OCI-LY1 (cell line): Measurements from ENCODE around the gene DYNLT2.
A peak's percentile ranks its signal among the peaks of the same experiment; 100 is the strongest.

ENCODE experiments used
- H2AFZ ChIP-seq: fragments of 200-600 bp; sonication (generic), shearing (Covaris generic); 2 replicates; pipeline ENCODE4 v1.6.0; 2014; ENCODE audit warnings: antibody characterized with exemption, mild to moderate bottlenecking, low read length
- H3F3A ChIP-seq: fragments of 200-600 bp; sonication (generic), shearing (Covaris generic); 2 replicates; pipeline ENCODE4 v1.6.0; 2014; ENCODE audit warnings: mild to moderate bottlenecking, antibody characterized with exemption, low read length, moderate library complexity; ENCODE audit not compliant: insufficient read depth
- H3K27ac ChIP-seq: fragments of 200-600 bp; sonication (generic); 2 replicates; pipeline ENCODE4 v1.5.1; 2014; ENCODE audit warnings: low read length, mixed run types, mild to moderate bottlenecking, low read depth; ENCODE audit not compliant: poor library complexity, severe bottlenecking
- H3K27me3 ChIP-seq: fragments of 200-600 bp; sonication (generic); 2 replicates; pipeline ENCODE4 v1.6.0; 2014; ENCODE audit warnings: antibody characterized with exemption, mild to moderate bottlenecking, low read length, moderate library complexity; ENCODE audit not compliant: insufficient read depth
- H3K36me3 ChIP-seq: fragments of 200-600 bp; sonication (generic); 2 replicates; pipeline ENCODE4 v1.6.1; 2014; ENCODE audit warnings: mild to moderate bottlenecking, antibody characterized with exemption, low read length, moderate library complexity, mixed read lengths; ENCODE audit not compliant: insufficient read depth
- H3K4me1 ChIP-seq: fragments of 200-600 bp; sonication (generic); 2 replicates; pipeline ENCODE4 v1.5.1; 2014; ENCODE audit warnings: mild to moderate bottlenecking, low read length, moderate library complexity; ENCODE audit not compliant: insufficient read depth, severe bottlenecking
- H3K4me2 ChIP-seq: fragments of 200-600 bp; sonication (generic), shearing (Covaris generic); 2 replicates; pipeline ENCODE4 v1.6.1; 2014; ENCODE audit warnings: low read length
- H3K4me3 ChIP-seq: fragments of 200-600 bp; sonication (generic); 2 replicates; pipeline ENCODE4 v1.5.1; 2014; ENCODE audit warnings: low read length, low read depth, mild to moderate bottlenecking, mixed read lengths; ENCODE audit not compliant: poor library complexity, severe bottlenecking
- H3K79me2 ChIP-seq: fragments of 200-600 bp; shearing (Covaris generic); 2 replicates; pipeline ENCODE4 v1.6.1; 2016; ENCODE audit warnings: mixed run types, low read length, mixed read lengths; ENCODE audit not compliant: insufficient read depth
- H3K9ac ChIP-seq: fragments of 200-600 bp; sonication (generic), shearing (Covaris generic); 2 replicates; pipeline ENCODE4 v1.6.1; 2014; ENCODE audit warnings: mild to moderate bottlenecking, low read length, mixed read lengths
- H3K9me2 ChIP-seq: fragments of 200-600 bp; sonication (generic), shearing (Covaris generic); 2 replicates; pipeline ENCODE4 v1.6.1; 2014; ENCODE audit warnings: low read depth, mild to moderate bottlenecking, low read length, mixed read lengths
- H3K9me3 ChIP-seq: fragments of 200-600 bp; shearing (Covaris generic); 2 replicates; pipeline ENCODE4 v1.6.1; 2014; ENCODE audit warnings: low read length, mixed read lengths
- H4K20me1 ChIP-seq: fragments of 200-600 bp; sonication (generic), shearing (Covaris generic); 2 replicates; pipeline ENCODE4 v1.6.0; 2016; ENCODE audit warnings: mild to moderate bottlenecking, low read length; ENCODE audit not compliant: insufficient read depth
- EZH2 ChIP-seq: fragments of 200-600 bp; sonication (generic), shearing (Covaris generic); IDR thresholded peaks from 2 replicates; pipeline ENCODE4 v1.8.0; 2017; ENCODE audit warnings: borderline replicate concordance, mixed run types, mild to moderate bottlenecking, antibody characterized with exemption, low read length, moderate library complexity, mixed read lengths
- TF ChIP-seq, protein P1 (sequence below): fragments of 200-600 bp; sonication (generic), shearing (Covaris generic); IDR thresholded peaks from 2 replicates; pipeline ENCODE4 v1.5.1; 2017; ENCODE audit warnings: mild to moderate bottlenecking, antibody characterized with exemption, low read length, moderate library complexity, mixed read lengths

The DYNLT2 gene, protein sequence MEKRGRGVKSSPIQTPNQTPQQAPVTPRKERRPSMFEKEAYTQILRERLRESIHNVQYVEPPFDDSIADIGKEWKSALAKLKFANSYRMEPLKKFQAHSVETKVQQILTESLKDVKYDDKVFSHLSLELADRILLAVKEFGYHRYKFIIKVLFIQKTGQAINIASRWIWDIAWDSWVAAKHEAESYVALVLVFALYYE

DNA sequence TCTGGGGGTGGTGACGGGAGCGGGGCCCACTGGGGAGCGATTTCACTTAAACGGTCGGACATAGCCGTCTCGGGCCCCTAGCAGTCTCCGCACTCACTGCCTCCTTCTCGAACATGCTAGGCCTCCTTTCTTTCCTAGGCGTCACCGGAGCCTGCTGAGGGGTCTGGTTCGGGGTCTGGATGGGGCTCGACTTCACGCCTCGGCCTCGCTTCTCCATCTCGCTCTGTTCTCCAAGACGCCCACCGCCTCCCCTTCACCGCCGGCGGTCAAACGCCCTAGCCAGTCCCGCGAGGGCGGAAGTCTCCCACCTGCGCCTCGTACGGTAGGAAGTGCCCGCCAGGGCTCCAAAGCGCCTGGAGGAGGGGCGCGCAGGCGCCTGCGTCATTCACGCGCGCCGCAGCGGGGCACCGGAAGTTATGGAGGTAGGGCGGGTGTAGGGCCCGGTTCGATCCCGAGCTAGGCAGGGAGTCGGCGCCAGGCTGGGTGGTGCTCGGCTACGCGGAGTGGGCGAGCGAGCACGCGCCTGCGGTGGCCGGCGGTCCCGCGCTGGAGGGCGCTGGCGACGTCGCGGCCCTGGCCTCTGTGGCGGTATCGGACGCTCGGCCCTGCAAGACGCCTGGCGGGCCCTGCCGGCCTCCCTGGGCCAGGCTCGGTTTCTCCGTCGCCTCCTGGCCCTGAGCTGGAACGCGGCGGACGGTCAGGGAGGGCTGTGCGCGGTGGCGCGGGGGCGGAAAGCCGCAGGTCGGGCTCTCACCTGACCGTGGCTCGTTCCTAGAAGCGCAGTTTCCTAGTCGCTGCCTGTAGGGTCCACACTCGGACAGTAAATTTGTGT, at the start of gene DYNLT2, which contains the start of gene ERMARD:
DYNLT2 (minus strand) TSS at position 331 of the 832 bp plus-strand sequence; CDS start at position 217, 114 bp downstream.
ERMARD (plus strand) TSS at position 381 of the 832 bp plus-strand sequence; CDS start at position 417, 36 bp downstream.
- Histone ChIP-seq H3K4me1 (peaks cover 26% of the 10 kb centered on the region), H3K27ac (peak within 1 kb of the TSS; percentile 60), H3K27me3 (no peaks in the 10 kb centered on the region), H3K9me3 (peaks cover 8% of the 10 kb centered on the region; the same call in 1 of the 2 replicates), H3K4me2 (peak within 1 kb of the TSS; percentile 97), H3K36me3 (peaks cover 10% of the 10 kb centered on the region), H4K20me1 (no peaks in the 10 kb centered on the region), H3K9ac (peak within 1 kb of the TSS; percentile 85), H2AFZ (no peak within 1 kb of the TSS), H3K4me3 (peak within 1 kb of the TSS; percentile 78), H3K9me2 (no peaks in the 10 kb centered on the region), H3K79me2 (peaks cover 9% of the 10 kb centered on the region), H3F3A (no peaks in the 10 kb centered on the region)
- TF ChIP-seq, protein P1, sequence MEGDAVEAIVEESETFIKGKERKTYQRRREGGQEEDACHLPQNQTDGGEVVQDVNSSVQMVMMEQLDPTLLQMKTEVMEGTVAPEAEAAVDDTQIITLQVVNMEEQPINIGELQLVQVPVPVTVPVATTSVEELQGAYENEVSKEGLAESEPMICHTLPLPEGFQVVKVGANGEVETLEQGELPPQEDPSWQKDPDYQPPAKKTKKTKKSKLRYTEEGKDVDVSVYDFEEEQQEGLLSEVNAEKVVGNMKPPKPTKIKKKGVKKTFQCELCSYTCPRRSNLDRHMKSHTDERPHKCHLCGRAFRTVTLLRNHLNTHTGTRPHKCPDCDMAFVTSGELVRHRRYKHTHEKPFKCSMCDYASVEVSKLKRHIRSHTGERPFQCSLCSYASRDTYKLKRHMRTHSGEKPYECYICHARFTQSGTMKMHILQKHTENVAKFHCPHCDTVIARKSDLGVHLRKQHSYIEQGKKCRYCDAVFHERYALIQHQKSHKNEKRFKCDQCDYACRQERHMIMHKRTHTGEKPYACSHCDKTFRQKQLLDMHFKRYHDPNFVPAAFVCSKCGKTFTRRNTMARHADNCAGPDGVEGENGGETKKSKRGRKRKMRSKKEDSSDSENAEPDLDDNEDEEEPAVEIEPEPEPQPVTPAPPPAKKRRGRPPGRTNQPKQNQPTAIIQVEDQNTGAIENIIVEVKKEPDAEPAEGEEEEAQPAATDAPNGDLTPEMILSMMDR = no peak
- no peak for TF ChIP-seq EZH2

DNA sequence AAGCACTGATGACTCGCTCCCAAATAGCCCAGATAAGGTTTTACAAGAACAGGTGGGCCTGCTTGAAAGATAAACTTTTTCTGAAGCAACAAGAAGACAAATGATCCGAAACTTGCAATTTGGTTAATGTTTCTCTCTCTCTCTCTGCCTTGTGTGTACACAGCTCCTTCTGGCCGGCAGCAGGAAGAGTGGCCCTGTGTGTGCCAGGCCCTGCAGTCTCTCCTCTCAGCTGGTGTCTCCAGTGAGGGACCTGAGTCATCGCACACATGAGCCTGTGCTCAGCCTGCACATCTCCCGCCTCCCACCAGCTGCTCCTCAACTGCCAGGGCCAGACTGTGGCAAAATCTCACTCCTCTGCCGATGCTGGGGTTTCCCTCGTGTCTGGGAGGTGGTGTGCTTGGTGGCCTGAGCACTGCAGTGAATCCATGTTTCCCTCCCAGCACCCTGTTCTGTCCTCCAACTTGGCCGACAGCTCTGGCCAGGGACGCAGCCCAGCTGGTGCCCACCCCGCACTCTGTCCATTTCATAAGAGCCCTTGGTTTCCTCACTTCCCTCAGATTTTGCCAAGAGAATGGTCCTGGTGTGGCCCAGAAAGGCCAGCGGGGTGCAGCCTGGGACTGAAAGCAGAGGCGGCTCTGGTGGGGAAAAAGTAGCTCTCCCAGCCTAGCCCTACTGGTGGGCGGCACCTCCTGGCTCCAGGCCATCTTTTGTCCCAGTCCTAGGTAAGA, 49.5 kb upstream of the DYNLT2 start:
- H3K79me2 ChIP-seq = no peaks in the 10 kb centered on the region
- H3K27me3 ChIP-seq = no peaks in the 10 kb centered on the region
- no peak overlapping the region for H3K27ac ChIP-seq
- TF ChIP-seq EZH2 = no peak
- H3K9me3 ChIP-seq = no peaks in the 10 kb centered on the region
- no peaks in the 10 kb centered on the region for H4K20me1 ChIP-seq
- H3K4me2 ChIP-seq = no peak overlapping the region
- H3F3A ChIP-seq = no peaks in the 10 kb centered on the region
- peaks cover 12% of the 10 kb centered on the region for H3K4me1 ChIP-seq
- no peak overlapping the region for H3K4me3 ChIP-seq
- H3K9ac ChIP-seq = no peak overlapping the region
- H3K9me2 ChIP-seq = no peaks in the 10 kb centered on the region
- no peak overlapping the region for H2AFZ ChIP-seq
- no peaks in the 10 kb centered on the region for H3K36me3 ChIP-seq

DNA sequence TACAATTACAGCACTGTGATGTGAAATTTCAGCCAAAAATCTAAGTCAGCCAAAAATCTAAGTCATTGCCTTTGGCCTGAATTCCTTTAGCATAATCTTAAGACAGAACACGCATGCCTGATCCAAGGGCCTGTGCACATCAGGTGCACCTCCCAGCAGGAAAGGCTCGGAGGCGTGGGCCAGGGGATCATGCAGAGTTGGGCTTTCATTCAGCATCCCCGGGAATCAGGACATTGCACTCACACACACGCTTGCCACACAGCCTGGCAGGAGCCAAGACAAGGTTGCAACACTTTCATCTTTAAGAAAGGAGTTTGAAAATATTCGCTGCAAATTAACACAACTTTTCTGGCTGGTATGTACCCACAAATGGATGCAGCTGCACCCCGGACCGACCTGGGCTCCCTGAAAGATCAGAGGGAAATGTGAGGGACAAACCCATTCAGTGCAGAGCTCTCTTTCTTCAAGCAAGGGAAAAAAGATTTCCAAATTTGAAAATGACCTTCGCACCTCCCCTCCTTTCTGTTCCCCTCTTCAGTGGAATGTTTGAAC, 48.8 kb upstream of the DYNLT2 start:
- no peak overlapping the region for H2AFZ ChIP-seq
- TF ChIP-seq EZH2 = no peak
- TF ChIP-seq, protein P1 = no peak
- no peaks in the 10 kb centered on the region for H3K79me2 ChIP-seq
- H3K27me3 ChIP-seq = no peaks in the 10 kb centered on the region
- no peak overlapping the region for H3K27ac ChIP-seq
- H3K4me3 ChIP-seq = no peak overlapping the region
- H3K9me2 ChIP-seq = no peaks in the 10 kb centered on the region
- H3K4me2 ChIP-seq = no peak overlapping the region
- H3F3A ChIP-seq = no peaks in the 10 kb centered on the region
- H3K9me3 ChIP-seq = no peaks in the 10 kb centered on the region
- H3K4me1 ChIP-seq = peaks cover 12% of the 10 kb centered on the region
- H3K9ac ChIP-seq = no peak overlapping the region
- H3K36me3 ChIP-seq = no peaks in the 10 kb centered on the region
- H4K20me1 ChIP-seq = no peaks in the 10 kb centered on the region
